NCI-H2227 treated with DMSO at 0.1 percent for 48 hours (cell line): ENCODE data around the gene FYTTD1.
A peak's percentile ranks its signal among the peaks of the same experiment; 100 is the strongest.

ENCODE experiments used
- DNase-seq: peaks from one replicate; lab custom pipeline; 2025; lab: John Stamatoyannopoulos, UW

FYTTD1 gene

DNA sequence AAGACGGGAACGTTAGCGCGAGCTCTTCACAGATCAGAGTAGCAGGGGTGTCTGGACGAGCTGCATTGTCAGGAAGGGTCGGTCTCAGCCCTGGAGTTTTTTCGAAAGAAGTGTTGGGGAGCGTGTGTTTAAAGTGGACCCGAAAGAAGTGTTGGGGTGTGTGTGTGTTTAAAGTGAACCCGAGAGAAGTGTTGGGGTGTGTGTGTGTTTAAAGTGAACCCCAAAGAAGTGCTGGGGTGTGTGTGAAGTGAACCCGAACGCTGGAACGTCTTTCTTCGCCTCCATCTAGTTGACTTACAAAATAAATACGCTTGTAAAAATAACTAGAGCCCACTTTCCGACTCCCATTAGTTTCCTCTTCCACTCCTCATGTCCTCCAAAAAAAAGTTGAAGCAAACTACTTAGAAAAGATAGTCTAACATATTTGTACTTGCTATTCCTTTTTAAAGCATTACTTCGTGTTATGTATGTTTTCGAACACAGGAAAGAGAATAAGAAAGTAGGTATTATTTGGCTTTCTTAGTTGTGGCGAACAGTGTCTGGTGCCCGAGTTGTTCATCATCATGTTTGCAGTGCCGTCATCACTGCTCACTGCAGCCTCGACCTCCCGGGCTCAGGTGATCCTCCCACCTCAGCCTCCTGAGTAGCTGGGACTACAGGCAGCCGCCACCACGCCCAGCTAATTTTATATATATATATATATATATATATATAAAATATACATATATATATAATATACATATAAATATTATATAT is 42.4 kb downstream of the FYTTD1 start:
- peak; percentile 55 for DNase-seq

DNA sequence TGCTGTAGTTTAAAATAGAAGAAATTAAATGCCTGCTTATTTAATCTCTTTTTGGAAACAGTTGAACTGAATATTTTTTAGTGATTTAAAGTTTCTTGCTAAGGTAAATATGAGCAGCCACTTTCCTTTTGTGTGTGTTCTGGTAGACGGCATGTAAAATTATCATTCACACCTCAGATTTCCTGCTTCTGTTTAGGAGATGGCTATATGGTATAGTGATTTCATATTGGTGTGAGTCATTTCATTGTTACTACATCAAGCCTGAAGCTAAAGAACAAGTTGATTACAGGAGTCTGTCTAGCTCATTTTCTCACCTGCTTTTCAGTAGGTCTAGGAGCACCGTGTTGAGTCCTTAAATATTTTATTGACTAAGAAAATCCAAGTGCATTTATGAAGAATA is 43.6 kb downstream of the FYTTD1 start:
- no peak for DNase-seq

DNA sequence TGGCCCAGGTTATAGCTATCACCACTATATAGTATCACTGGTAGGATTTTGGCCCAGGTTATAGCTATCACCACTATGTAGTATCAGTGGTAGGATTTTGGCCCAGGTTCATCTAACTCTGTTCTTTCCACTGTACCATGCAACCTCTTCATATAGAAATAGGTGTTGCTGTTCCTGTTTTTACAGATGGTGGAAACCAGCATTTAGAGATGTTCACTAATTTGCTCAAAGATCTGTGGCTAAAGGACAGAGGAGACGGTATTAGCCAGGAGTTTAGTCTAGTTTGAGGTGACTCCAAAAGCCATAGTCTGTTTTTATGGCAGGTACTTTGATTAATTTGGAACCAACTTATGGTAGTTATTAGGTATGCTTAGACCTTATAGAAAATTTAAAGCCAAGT is 44.4 kb downstream of the FYTTD1 start:
- no peak for DNase-seq

DNA sequence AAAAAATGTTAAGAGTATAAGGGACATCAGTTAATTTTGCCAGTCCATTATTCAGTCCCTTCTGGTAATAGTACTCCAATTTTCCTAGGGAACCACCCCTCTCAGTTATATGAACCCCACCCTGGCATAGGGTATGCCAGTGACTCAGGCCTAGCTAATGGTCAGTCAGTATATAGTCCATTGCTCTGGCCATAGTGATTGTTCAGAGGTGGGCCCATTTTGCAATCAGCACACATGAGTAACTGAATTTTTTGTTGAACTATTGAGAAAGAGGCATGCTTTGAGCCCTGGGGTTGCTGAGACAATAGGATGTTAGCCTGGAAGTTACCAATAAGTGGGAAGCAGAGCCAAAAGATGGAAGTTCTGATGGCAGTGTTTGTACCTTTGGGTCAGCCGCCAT is 45.5 kb downstream of the FYTTD1 start:
- DNase-seq: no peak

DNA sequence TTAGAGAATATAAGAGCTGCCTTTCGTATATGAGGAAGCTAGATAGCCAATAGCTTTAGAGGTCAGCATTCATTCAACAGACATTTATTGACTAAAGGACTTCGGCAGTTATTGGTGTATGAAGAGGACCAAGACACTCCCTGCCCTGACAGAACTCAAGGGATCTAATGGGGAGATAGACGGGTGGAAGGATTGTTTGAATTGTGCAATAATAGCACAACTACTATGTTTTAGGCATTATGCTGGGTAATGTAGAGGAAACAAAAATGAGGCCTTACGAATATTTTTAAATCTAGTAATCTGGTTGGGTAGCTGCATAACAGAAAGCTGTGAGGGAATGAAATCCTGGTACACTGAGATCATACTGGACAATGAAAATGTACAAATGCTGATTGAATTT is 46.4 kb downstream of the FYTTD1 start:
- DNase-seq: no peak

DNA sequence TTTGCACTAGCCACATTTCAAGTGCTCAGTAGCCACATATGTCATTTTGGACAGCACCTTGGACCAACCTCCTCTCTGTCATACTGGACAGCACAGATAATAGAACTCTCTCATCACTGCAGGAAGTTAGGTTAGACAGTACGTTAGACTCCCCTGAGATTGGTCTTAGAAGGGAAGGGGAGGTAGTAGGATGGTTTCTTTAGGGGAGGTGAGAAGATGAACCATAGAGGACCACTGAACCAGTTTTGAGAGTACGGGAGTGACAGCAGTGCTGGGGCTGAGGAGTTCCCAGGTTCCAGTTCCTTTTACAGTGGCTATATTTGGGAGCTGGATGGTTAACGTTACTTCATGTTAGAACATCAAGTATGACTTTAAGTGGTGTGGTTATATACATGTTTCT is 49.2 kb downstream of the FYTTD1 start:
- DNase-seq: no peak

DNA sequence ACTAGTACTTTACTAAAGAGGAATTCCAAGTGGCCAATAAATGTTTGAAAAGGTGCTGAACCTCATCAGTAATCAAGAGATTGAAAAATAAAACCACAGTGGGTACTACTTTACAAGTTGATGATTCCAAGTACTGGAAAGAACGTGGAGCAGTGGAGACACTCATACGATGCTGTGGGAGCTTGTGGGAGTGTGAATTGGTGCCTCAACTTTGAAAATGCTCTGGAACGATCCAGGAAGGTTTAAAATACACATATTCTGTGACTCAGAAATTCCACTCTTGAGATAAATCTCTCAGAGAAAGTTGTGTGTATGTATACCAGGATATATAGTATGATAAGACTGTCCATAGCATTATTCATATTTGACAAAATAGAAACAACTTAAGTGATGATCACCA is 50.7 kb downstream of the FYTTD1 start:
- no peak for DNase-seq

DNA sequence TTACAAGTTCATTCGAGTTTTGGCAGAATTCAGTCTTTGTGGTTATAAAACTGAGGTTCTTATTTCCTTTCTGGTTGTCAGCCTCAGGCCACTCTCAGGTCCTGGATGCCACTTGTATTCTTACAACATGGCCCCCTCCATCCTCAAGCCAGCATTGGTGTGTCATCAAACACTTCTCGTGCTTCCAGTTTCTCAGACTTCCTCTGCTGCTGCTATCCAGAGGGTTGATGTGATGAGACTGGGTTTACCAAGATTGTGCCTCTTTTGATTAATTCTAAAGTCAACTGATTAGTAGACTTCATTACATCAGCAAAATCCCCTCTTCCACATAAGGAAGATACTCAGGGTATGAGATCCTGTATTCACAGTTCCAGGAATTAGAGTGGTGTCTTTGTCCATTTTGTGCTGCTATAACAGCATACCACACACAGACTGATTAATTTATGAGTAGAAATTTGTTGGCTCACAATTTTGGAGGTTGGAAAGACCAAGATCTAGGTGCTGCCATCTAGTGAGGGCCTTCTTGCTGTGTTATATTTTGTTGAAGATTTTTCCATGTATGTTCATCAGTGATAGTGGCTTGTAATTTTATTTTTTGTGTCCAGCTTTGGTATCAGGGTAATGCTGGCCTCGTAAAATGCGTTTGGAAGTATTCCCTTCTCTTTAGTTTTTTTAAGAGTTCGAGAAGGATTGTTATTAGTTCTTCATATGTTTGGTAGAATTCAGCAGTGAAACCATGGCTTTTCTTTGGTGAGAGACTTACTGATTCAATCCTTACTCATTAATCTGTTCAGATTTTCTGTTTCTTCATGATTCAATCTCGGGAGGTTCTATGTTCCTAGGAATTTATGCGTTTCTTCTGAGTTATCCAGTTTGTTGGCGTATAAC is 52.5 kb downstream of the FYTTD1 start:
- DNase-seq: no peak

DNA sequence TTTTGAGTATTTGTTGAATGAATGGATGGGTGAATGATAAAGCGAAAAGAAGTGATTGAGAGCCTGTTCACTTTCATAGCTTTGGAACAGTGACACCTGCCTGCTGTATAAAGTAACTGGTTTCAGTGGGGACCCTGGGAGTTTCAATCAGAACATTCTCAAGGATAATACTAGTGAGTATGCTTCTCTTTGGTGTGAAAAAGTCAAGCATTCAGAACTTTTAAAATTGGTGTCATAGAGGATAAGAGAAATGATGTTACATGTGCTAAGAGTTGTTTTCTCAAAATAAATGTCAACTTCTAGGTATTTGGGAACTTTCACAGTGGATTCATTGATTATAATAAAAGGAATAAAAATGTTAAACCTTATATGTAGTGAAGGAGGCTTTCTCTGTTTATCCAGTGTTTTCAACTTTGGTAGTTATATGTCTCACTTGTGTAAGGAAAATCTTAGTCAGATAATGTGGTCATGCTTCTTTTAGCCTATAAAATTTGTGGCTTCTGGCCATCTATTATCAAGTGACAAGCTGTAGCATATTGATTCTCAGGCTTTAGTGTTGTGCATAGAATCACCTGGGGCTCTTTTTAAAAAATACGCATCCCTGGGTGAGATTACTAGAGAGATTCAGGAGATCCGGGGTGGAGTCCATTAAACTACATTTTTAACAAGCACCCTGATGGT is 53.2 kb downstream of the FYTTD1 start:
- no peak for DNase-seq

DNA sequence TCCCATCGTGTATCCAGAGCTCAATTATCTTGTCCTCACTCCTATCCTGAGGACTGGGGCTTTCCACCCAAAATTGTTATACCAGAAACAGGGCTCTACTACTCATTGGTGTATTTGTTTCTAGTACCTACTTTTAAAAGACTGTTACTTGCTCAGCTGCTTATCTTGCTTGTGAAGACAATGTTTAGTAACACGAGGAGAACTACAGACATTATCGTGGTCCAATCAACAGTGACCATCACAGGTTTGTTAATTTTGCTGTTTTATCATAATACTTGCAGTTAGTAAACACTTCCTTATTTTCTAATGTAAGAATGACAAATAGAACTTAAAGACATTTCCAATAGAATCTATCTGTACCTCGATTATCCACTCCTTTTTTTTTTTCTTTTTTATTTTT is 54.8 kb downstream of the FYTTD1 start:
- no peak for DNase-seq

DNA sequence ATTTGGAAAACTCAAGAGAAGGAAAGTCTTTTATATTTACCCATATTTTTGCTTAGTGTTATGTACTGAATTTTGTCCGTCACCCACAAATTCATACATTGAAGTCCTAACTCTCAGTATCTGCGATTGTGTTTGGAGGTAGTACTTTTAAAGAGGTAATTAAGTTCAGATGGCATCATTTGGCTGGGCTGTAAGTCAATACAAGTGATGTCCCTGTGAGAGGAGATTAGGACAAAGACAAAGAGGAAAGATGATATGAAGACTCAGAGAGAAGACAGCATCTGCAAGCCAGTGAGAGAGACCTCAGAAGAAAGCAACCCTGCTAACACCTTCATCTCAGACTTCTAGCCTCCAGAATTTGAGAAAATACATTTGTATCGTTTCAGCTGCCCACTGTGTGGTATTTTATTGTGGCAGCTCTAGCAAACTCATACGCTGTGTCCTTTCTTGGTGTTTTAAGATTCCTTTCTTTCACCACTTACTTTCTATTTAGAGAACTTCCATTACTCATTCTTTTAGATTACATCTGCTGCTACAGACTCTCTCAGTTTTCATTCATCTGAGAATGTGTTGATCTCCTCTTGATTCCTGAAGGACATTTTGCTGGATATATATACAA is 58.4 kb downstream of the FYTTD1 start:
- DNase-seq: no peak

DNA sequence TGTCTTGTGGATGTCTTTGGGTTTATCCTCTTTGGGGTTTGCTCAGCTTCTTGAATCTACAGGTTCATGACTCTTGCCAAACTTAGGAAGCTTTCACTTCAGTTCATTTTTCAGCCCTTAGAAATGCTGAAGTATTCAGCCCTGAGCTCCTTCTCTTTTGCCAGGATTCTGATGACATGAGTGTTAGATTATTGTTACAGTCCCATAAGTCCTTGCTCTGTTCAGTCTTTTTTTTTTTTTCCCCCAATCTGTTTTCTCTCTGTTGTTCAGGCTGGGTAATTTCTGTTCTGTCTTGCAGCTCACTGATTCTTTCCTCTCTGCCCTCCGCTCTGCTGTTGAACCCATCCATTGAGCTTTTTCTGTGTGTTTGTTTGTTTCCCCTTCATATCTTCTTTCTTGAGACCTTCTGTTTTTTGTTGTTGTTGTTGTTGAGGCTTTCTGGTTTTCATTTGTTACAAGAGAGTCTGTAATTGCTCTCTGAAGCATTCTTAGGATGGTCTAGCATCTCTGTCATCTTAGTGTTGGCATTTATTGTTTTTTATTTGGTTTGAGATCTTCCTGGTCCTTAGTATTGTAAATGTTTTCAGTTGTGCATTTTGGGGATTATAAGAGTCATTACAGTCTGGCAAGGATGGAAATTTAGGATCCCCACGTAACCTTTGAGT is 59.8 kb downstream of the FYTTD1 start:
- no peak for DNase-seq

DNA sequence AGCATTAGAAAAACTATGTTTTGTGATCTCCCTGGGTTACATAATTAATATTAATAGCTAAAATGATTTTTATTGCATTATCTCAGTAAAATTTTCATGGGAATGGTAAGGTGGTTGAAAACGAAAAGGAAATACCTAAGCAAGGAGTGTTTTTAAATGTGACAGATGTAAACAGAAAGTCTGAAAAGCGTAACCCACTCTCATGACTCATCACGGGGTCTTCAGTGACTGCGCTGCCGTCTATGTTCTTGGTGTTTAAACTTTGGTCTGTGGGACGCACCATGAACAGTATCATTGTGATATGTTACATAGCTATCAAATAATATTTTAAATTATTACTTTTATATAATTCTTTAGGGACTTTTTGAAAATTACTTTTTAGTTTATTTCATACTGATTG is 61.2 kb downstream of the FYTTD1 start:
- no peak for DNase-seq

DNA sequence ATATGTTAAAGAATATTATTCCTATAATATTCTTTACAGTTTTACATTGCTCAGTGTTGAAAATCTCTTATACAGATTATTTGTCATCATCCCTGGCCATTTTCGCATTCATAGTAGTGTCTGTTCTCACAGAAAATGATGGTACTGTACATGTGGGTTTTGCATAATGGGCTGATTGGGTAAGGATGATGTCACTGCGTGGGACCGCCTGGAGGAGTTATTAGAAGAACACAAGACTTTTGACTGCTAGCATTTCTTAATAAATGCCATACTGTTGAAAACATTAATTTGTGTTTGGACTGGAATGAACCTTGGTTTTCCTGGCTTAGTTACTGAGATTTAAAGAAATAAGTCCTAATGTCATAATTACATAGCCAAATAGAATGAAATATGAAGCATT is 61.7 kb downstream of the FYTTD1 start:
- DNase-seq: no peak

DNA sequence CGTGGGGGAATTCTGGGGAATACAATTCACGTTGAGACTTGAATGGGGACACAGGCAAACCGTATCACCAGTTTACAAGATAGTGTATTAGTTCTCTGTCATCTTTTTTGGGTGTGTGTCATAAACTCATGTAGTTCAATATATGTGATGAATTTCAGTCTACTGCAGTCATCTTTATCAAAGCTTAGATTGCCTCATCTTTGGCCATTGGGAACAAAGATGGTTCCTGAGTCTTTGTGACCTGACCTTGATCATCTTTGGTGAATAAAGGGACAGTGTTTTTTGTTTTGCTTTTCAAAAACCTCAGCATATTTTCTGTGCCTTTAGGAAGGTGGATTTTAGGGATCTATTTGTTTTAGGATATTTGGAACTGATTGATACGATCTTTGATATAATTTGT is 64.7 kb downstream of the FYTTD1 start:
- no peak for DNase-seq

DNA sequence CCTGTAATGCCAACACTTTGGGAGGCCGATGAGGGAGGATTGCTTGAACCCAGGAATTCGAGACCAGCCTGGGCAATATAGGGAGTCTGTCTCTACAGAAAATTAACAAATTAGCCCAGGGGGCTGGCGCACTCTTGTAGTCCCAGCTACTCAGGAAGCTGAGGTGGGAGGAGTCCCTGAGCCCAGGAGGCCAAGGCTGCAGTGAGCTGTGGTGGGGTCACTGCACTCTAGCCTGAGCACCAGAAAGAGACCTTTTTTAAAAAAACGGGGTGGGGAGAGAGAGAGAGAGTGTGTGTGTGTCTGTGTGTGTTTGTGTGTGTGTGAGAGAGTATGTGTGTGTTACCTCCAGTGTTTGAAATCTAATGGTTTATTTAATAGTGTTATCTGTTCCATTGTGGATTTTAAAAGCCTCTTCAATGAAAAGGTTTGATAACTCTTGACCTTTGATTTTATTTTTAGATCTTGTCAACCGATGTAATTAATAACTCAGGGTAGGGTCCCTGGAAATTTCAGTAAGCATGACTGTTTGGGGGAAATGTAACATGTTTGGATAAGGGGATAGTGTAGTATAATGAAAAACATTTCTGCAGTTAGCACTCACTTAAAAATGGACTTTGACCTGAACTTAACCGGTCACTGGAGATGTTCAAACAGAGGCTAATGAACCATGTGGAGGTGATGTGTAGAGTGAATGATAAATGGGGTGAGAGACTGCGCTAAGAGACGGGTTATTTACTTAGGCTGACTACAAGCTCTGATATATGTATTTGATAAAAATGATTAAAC is 71.1 kb downstream of the FYTTD1 start:
- no peak for DNase-seq

DNA sequence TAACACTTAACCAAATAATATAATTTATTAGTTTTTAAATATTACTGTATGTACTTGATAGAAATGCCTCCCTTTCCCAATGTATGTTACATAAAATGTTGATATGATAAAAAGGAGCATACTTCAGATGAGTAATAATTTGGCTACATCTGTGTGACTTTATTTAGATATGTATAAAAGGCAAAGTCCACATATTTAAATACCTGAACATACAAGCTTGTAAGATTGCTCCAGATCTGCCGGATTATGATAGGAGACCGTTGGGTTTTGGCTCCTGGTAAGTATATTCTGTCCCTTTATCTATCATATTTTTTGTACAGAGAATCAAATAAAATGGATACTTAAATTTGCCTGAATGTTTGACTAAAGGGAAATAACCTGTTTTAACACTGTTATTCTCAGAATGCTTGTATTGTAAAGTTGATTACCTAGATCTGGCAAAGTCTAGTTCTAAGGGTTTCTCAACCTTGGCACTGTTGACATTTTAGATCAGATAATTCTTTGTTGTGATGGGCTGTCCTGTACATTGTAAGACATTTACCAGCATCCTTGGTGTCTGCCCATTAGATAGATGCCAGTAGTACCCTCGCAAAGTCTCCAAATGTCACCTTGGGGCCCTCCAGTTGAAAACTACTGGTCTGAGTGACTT is 79.8 kb downstream of the FYTTD1 start:
- DNase-seq: no peak

DNA sequence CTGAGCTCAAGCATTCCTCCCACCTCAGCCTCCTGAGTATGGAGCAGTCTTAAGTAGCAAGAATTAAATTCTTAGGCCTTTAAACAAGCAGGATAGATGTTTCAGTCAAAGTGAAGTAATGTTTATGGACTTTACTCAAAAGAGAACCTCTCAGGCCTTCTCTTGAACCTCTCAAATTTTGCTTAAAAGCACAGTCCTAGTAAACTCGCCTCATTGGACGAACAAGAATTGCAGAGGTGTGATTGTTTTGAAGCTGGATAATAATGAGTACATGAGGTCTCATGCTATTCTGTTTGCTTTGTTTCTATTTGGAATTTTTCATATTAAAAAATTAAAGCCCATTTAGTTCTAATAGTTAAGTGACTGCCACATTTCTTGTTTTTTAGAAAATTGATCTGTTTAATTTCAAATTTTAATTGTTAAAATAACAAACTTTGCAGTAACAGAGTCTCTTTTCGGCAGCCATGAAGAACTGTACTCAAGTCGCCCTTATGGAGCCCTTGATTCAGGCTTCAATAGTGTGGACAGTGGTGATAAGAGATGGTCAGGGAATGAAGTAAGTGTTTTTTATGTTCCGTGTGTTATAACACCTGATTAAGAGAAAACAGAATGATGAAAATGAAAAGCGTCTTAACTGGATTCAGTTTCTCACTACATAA is 80.8 kb downstream of the FYTTD1 start:
- DNase-seq: no peak

DNA sequence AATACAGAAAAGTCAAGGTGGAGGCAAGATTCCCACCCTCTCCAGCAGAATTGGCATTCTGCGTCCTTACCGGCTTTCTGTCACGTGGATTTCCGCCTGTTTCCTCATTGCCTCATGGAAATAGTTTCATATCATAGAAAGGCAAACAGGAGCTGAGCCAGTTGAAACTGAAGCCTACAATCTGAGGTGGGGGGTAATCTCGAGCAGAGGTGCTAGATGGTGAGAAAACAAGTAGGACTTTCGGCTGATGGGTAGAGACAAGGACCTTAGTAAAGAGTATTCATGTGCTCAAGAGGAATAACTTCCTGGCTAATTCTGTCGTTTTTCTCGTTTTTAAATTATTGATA is 81.3 kb downstream of the FYTTD1 start:
- DNase-seq: no peak
